B cell (primary cell): ENCODE results near the gene PEX14. TPM values are rescaled to one million over a fixed set of nuclear protein-coding genes. Genes with fewer than 3 reads are reported as not detected.

Experiments used
- ATAC-seq: fragments of 200-7000 bp; cut with Tn5 transposase; one replicate; pipeline ENCODE4 v1.10.0; 2021; ENCODE audit warnings: low read depth, mild to moderate bottlenecking, moderate number of reproducible peaks, moderate library complexity
- CTCF ChIA-PET: fragments of 350-600 bp; sonication (Branson Sonifier 250); formaldehyde crosslinking; loops from one replicate; lab custom pipeline; 2021; ENCODE audit warnings: antibody characterized with exemption, inconsistent platforms; lab: Charles Lee
- POLR2A ChIA-PET: fragments of 350-600 bp; sonication (Branson Sonifier 250); formaldehyde crosslinking; loops from one replicate; lab custom pipeline; 2021; ENCODE audit warnings: antibody characterized with exemption; lab: Charles Lee
- DNase-seq: peaks from one replicate; pipeline ENCODE4 v3.0.0; 2013
- H2AFZ ChIP-seq: 2 replicates; pipeline ENCODE4 v1.6.1; 2012; ENCODE audit warnings: mild to moderate bottlenecking, low read depth, low read length; ENCODE audit not compliant: insufficient read depth, poor library complexity, severe bottlenecking
- H3K27ac ChIP-seq, 2 donors: 1 replicate in 1 of 2; 2 replicates in 1 of 2; pipeline ENCODE4 v1.5.1; 2012 to 2013; ENCODE audit warnings: low read length in 2 of 2, mild to moderate bottlenecking in 2 of 2, moderate library complexity in 1 of 2
- H3K27me3 ChIP-seq, 4 experiments: fragments of 200-600 bp in 1 of 4; sonication (generic) in 1 of 4; replicated peaks in 1 of 4; 1 replicate in 2 of 4; 2 replicates in 2 of 4; pipeline versions ENCODE4 v1.6.1 to v1.7.0; 2013 to 2016; ENCODE audit warnings: low read length in 3 of 4, mild to moderate bottlenecking in 2 of 4, mixed read lengths in 1 of 4, moderate library complexity in 1 of 4; ENCODE audit not compliant: insufficient read depth in 4 of 4, control insufficient read depth in 3 of 4; ENCODE audit errors: control extremely low read depth in 1 of 4
- H3K36me3 ChIP-seq, 2 experiments: replicated peaks in 1 of 2; 1 replicate in 1 of 2; 2 replicates in 1 of 2; pipeline versions ENCODE4 v1.6.1 to v1.7.1; 2013; ENCODE audit warnings: low read length in 1 of 2; ENCODE audit not compliant: insufficient read depth in 2 of 2, control insufficient read depth in 1 of 2; ENCODE audit errors: control extremely low read depth in 1 of 2, extremely low read depth in 1 of 2
- H3K4me1 ChIP-seq, 2 donors: fragments of 200-600 bp in 1 of 2; sonication (generic) in 1 of 2; 1 replicate in 1 of 2; 2 replicates in 1 of 2; pipeline versions ENCODE4 v1.5.1 to v1.6.1; 2013 to 2017; ENCODE audit warnings: low read length in 2 of 2; ENCODE audit not compliant: control insufficient read depth in 2 of 2, insufficient read depth in 2 of 2
- H3K4me2 ChIP-seq: replicated peaks from 2 replicates; pipeline ENCODE3; 2012; ENCODE audit warnings: mild to moderate bottlenecking, low read depth, low read length; ENCODE audit not compliant: poor library complexity, severe bottlenecking
- H3K4me3 ChIP-seq, 5 experiments: fragments of 200-600 bp in 1 of 5; sonication (generic) in 1 of 5; 1 replicate in 3 of 5; 2 replicates in 2 of 5; pipeline versions ENCODE4 v1.5.1 to v1.7.0; 2011 to 2016; ENCODE audit warnings: low read length in 4 of 5, mild to moderate bottlenecking in 4 of 5, low read depth in 2 of 5, control low read depth in 1 of 5, moderate library complexity in 1 of 5; ENCODE audit not compliant: insufficient read depth in 1 of 5; ENCODE audit errors: control extremely low read depth in 1 of 5, extremely low read depth in 1 of 5
- H3K79me2 ChIP-seq: fragments of 200-600 bp; sonication (generic); one replicate; pipeline ENCODE4 v1.6.0; 2016; ENCODE audit warnings: low read length; ENCODE audit not compliant: control insufficient read depth, insufficient read depth
- H3K9ac ChIP-seq: fragments of 200-600 bp; sonication (generic); 2 replicates; pipeline ENCODE4 v1.6.1; 2017; ENCODE audit warnings: mild to moderate bottlenecking, low read length, moderate library complexity
- H3K9me3 ChIP-seq, 3 donors: one replicate each; pipeline versions ENCODE4 v1.6.1 to v1.7.1; 2013; ENCODE audit warnings: low read length in 2 of 3; ENCODE audit not compliant: control insufficient read depth in 2 of 3, insufficient read depth in 1 of 3; ENCODE audit errors: control extremely low read depth in 1 of 3
- H4K20me1 ChIP-seq: 2 replicates; pipeline ENCODE4 v1.6.0; 2012; ENCODE audit warnings: mild to moderate bottlenecking, low read length; ENCODE audit not compliant: insufficient read depth, control insufficient read depth, poor library complexity, severe bottlenecking
- H3K27ac Mint-ChIP-seq: one replicate; pipeline ENCODE4 v1.8.0; 2021; ENCODE audit warnings: mixed read lengths
- H3K27me3 Mint-ChIP-seq: one replicate; pipeline ENCODE4 v1.8.0; 2021; ENCODE audit warnings: mixed read lengths
- H3K4me1 Mint-ChIP-seq: one replicate; pipeline ENCODE4 v1.8.0; 2021; ENCODE audit warnings: mixed read lengths
- H3K4me3 Mint-ChIP-seq: one replicate; pipeline ENCODE4 v1.8.0; 2021; ENCODE audit warnings: mixed read lengths
- H3K9me3 Mint-ChIP-seq: one replicate; pipeline ENCODE4 v1.8.0; 2022; ENCODE audit warnings: mixed read lengths; ENCODE audit not compliant: insufficient read depth
- EZH2 ChIP-seq: IDR thresholded peaks from 2 replicates; pipeline ENCODE4 v1.6.1; 2012; ENCODE audit warnings: borderline replicate concordance, low read depth, mild to moderate bottlenecking, moderate library complexity, low read length; ENCODE audit not compliant: insufficient read depth, poor library complexity, severe bottlenecking
- WGBS: methylation state at CpG from one replicate; pipeline ENCODE4 v1.1.5; 2013; ENCODE audit warnings: missing lambda C conversion rate; ENCODE audit not compliant: insufficient coverage; 5-methylcytosine and 5-hydroxymethylcytosine counted together
- intact Hi-C: fragments of 100-400 bp; cut with micrococcal nuclease; formaldehyde crosslinking; loops from one replicate; pipeline ENCODE4 v1.10.0; 2022
- polyA plus RNA-seq: library from polyadenylated mRNA; depleted of rRNA; stranded (reverse); fragments of >200 nt; gene quantifications from 2 replicates; pipeline ENCODE4 v1.2.3, GENCODE V29; 2012
- total RNA-seq, 2 donors: library from RNA; stranded (reverse); fragments of 120-200 nt in 1 of 2; gene quantifications; 1 replicate in 1 of 2; 2 replicates in 1 of 2; pipeline versions ENCODE4 v1.2.3 to v1.2.4, GENCODE V29; 2013 to 2022
- TF ChIP-seq, protein P1 (sequence below): fragments of 200-600 bp; IDR thresholded peaks from one replicate; pipeline ENCODE4 v1.8.0; 2022; ENCODE audit warnings: antibody characterized with exemption, mild to moderate bottlenecking

PEX14 gene
- total and polyA plus RNA-seq, 2 donors (not counting 1 experiment from before 2014, with no cell fraction given) = 14.1 to 19.3 TPM

DNA sequence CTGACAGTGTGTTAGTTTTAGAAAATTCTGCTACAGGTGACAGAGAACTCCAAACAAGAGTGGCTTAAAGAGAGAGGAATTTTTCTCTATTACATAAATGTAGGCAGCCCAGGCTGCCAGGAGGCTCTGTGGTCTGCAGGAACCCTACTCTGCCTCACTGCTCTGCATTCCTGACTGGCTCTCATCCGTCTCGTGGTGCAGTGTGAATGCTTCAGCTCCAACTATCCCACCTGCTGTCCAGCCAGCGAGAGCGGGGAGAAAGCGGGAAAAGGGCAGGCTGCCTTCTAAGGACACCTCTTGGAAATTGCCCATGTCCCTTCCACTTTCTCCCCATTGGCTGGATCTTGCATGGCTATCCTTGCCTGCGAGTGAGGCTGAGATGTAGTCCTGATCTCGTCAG is 131.3 kb downstream of the PEX14 start:
- H4K20me1 ChIP-seq = no peaks in the 10 kb centered on the region
- Mint-ChIP-seq H3K27ac (no peak overlapping the region), H3K9me3 (no peaks in the 10 kb centered on the region), H3K4me1 (no peaks in the 10 kb centered on the region), H3K27me3 (no peaks in the 10 kb centered on the region), H3K4me3 (no peak overlapping the region)
- no peaks in the 10 kb centered on the region for H3K79me2 ChIP-seq
- ChIA-PET POLR2A (no interaction called here), CTCF (interaction anchor here (0.5 kb wide), 1 partner anchor 336 kb away, joined by 3 read pairs; no protein-coding TSS in a partner anchor)
- H3K9me3 ChIP-seq = no peaks in the 10 kb centered on the region
- H3K27me3 ChIP-seq = no peaks in the 10 kb centered on the region
- H3K4me1 ChIP-seq = no peaks in the 10 kb centered on the region
- H2AFZ ChIP-seq = no peak overlapping the region
- no peak overlapping the region for H3K27ac ChIP-seq
- H3K9ac ChIP-seq = no peak overlapping the region
- WGBS = 97% methylated on average over 6 of the region's 7 CpGs
- intact Hi-C loops = no loop called here
- TF ChIP-seq, protein P1, sequence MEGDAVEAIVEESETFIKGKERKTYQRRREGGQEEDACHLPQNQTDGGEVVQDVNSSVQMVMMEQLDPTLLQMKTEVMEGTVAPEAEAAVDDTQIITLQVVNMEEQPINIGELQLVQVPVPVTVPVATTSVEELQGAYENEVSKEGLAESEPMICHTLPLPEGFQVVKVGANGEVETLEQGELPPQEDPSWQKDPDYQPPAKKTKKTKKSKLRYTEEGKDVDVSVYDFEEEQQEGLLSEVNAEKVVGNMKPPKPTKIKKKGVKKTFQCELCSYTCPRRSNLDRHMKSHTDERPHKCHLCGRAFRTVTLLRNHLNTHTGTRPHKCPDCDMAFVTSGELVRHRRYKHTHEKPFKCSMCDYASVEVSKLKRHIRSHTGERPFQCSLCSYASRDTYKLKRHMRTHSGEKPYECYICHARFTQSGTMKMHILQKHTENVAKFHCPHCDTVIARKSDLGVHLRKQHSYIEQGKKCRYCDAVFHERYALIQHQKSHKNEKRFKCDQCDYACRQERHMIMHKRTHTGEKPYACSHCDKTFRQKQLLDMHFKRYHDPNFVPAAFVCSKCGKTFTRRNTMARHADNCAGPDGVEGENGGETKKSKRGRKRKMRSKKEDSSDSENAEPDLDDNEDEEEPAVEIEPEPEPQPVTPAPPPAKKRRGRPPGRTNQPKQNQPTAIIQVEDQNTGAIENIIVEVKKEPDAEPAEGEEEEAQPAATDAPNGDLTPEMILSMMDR = no peak
- no peak for TF ChIP-seq EZH2
- DNase-seq (no peak), ATAC-seq (no peak)
- peaks cover 0 to 8% of the 10 kb centered on the region in 2 experiments for H3K36me3 ChIP-seq
- no peak overlapping the region for H3K4me3 ChIP-seq
- H3K4me2 ChIP-seq = no peak overlapping the region

DNA sequence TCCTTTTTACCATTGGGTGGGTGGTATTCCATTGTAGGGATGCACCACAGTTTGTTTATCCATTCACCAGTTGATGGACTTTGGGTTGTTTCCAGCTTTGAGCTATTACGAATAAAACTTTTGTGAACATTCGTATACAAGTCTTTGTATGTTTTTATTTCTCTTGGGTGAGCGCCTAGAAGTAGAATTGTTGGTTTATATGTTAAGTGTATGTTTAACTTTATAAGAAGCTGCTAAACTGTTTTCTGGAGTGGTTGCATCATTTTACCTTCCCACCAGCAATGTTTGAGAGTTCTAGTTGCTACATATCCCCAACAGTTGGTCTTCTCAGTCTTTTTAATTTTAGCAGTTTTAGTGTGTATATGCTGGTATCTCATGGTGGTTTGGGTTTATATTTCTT is 132.5 kb downstream of the PEX14 start:
- no peaks in the 10 kb centered on the region for H3K27me3 Mint-ChIP-seq
- no peak overlapping the region for H3K4me3 ChIP-seq
- no peaks in the 10 kb centered on the region for H3K4me1 ChIP-seq
- H3K36me3 ChIP-seq = no peaks in the 10 kb centered on the region
- CTCF ChIA-PET = no interaction called here
- H3K27me3 ChIP-seq = no peaks in the 10 kb centered on the region
- H3K79me2 ChIP-seq = no peaks in the 10 kb centered on the region
- H3K27ac Mint-ChIP-seq = no peak overlapping the region
- no peaks in the 10 kb centered on the region for H3K4me1 Mint-ChIP-seq
- H3K27ac ChIP-seq = no peak overlapping the region
- intact Hi-C loops = no loop called here
- no peak overlapping the region for H3K9ac ChIP-seq
- H3K4me3 Mint-ChIP-seq = no peak overlapping the region
- no peaks in the 10 kb centered on the region for H3K9me3 ChIP-seq
- no peak for DNase-seq
- H2AFZ ChIP-seq = no peak overlapping the region
- POLR2A ChIA-PET = no interaction called here
- H4K20me1 ChIP-seq = peaks cover 3% of the 10 kb centered on the region
- WGBS = no CpG with 5 or more reads among the region's 3 CpGs
- TF ChIP-seq EZH2 = no peak
- TF ChIP-seq, protein P1 = no peak
- H3K4me2 ChIP-seq = no peak overlapping the region
- ATAC-seq = no peak
- no peaks in the 10 kb centered on the region for H3K9me3 Mint-ChIP-seq
